Testis (tissue), 3 donors: ENCODE measurements around the gene COMP. TPM values are rescaled to one million over a fixed set of nuclear protein-coding genes. Genes with fewer than 3 reads are reported as not detected.

ENCODE experiments used
- DNase-seq: peaks from one replicate; pipeline ENCODE4 v3.0.0-alpha.2; 2019
- H3K27ac ChIP-seq, 2 donors: fragments of 200-600 bp; sonication (generic); one replicate each; pipeline ENCODE4 v1.5.1; 2019
- H3K27me3 ChIP-seq: fragments of 200-600 bp; sonication (generic); one replicate; pipeline ENCODE4 v1.5.1; 2019
- H3K36me3 ChIP-seq: fragments of 200-600 bp; sonication (generic); one replicate; pipeline ENCODE4 v1.5.1; 2017; ENCODE audit warnings: low read depth; ENCODE audit errors: missing control alignments
- H3K4me1 ChIP-seq: fragments of 200-600 bp; sonication (generic); one replicate; pipeline ENCODE4 v1.5.1; 2019
- H3K4me3 ChIP-seq, 2 donors: fragments of 200-600 bp; sonication (generic); one replicate each; pipeline ENCODE4 v1.5.1; 2017 to 2019
- H3K9me3 ChIP-seq: fragments of 200-600 bp; sonication (generic); one replicate; pipeline ENCODE4 v1.5.1; 2017
- POLR2A ChIP-seq: fragments of 450-650 bp; IDR thresholded peaks from one replicate; pipeline ENCODE4 v1.6.1; 2017; ENCODE audit warnings: antibody characterized with exemption, mild to moderate bottlenecking, moderate library complexity
- WGBS, 2 donors: methylation state at CpG; one replicate each; pipeline ENCODE4 v1.1.5; 2018; 5-methylcytosine and 5-hydroxymethylcytosine counted together
- intact Hi-C: fragments of 100-400 bp; cut with DNase I; formaldehyde crosslinking; loops from one replicate; pipeline ENCODE4 v1.15.1; 2023; ENCODE audit warnings: low total_unique reads
- polyA plus RNA-seq: library from polyadenylated mRNA; stranded (reverse); fragments of 350-450 nt; fragmentation: Illumina TruSeq; extraction: RNeasy Lipid Tissue Mini Kit (QIAGEN cat#74804); gene quantifications from one replicate; pipeline ENCODE4 v1.2.3, GENCODE V29; 2014; ENCODE audit warnings: low read depth, low replicate concordance; ENCODE audit not compliant: insufficient read depth
- total RNA-seq, 2 donors: library from RNA; depleted of rRNA; stranded (reverse); fragments of >200 nt; gene quantifications; one replicate each; pipeline ENCODE4 v1.2.3, GENCODE V29; 2016
- TF ChIP-seq, protein P1 (sequence below), 3 experiments: fragments of 450-650 bp in 2 of 3; fragments of 200-600 bp in 1 of 3; sonication (generic) in 1 of 3; IDR thresholded peaks; one replicate each; pipeline ENCODE4 v1.5.1; 2016 to 2019; ENCODE audit warnings: antibody characterized with exemption in 3 of 3, mild to moderate bottlenecking in 2 of 3, moderate library complexity in 1 of 3

Gene COMP
- total and polyA plus RNA-seq, 3 donors from 2014 or later = 3.8 to 23.4 (median 7.1) TPM

DNA sequence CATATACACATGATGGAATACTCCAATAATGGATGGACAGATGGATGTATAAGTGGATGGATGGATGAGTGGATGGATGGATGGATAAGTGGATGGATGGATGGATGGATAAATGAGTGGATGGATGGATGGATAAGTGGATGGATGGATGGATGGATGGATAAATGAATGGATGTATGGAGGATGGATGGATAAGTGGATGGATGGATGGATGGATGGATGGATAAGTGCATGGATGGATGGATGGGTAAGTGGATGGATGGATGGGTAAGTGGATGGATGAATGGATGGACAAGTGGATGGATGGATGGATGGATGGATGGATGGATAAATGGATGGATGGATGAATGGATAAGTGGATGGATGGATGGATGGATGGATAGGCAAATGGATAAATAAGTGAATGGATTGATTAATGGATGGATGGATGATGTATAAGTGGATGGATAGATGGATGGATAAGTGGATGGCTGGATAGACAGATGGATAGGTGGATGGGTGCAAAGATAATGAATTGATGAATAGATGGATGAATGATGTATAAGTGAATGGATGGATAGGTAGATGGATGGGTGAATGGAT, 8.4 kb upstream of the COMP start:
- no peak for TF ChIP-seq POLR2A
- TF ChIP-seq, protein P1, sequence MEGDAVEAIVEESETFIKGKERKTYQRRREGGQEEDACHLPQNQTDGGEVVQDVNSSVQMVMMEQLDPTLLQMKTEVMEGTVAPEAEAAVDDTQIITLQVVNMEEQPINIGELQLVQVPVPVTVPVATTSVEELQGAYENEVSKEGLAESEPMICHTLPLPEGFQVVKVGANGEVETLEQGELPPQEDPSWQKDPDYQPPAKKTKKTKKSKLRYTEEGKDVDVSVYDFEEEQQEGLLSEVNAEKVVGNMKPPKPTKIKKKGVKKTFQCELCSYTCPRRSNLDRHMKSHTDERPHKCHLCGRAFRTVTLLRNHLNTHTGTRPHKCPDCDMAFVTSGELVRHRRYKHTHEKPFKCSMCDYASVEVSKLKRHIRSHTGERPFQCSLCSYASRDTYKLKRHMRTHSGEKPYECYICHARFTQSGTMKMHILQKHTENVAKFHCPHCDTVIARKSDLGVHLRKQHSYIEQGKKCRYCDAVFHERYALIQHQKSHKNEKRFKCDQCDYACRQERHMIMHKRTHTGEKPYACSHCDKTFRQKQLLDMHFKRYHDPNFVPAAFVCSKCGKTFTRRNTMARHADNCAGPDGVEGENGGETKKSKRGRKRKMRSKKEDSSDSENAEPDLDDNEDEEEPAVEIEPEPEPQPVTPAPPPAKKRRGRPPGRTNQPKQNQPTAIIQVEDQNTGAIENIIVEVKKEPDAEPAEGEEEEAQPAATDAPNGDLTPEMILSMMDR (IDR thresholded peaks at IDR 0.05) = no peak
- H3K27me3 ChIP-seq = no peaks in the 10 kb centered on the region
- no peaks in the 10 kb centered on the region for H3K4me1 ChIP-seq
- DNase-seq = no peak
- H3K36me3 ChIP-seq = no peaks in the 10 kb centered on the region
- no peaks in the 10 kb centered on the region for H3K9me3 ChIP-seq
- no peak overlapping the region for H3K4me3 ChIP-seq
- intact Hi-C loops = no loop called here
- no peak overlapping the region for H3K27ac ChIP-seq

DNA sequence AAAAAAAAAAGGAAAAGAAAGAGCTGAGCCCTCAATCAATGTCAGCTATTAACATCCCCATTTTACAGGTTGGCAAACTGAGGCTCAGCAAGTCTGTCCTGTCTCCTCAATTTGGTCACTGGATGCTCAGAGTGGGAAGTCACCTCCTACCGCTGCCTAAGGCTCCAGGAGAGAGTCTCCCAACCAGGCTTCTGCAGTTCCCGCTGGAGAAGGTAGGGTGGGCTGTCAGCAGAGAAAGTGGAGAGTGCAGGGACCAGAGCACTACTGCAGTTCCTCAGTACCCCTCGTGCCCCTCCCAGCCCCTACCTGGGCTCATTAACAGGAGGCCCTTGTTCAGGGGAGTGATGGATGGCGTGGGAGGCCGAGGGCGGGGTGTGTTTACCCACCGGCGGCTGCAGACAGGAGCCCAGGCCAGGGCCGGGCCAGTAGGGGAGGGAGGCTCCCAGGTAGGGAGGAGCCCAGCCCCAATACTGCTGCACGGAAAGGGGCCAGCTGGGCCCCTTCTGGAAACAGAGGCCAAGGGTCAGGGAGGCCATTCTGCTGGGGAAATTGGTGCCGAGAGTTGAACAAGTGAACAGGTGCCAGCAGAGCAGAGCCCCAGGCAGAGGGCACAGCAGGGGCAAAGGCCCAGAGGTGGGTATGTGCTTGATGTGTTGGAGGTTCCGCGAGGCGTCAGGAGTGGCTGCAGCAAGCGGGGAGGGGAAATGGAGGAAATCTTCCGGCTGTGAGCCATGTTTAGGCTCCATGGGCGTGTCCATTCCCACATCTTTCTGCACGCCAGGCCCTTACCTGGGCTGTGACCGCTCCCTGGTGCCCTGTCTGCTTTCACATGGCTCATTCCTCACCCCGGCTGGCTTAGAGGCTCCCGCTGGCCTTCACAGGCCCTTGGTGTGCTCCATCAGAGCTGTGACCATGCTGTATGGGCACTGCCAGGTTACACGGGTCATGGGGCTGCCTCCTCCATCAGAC, 7.6 kb upstream of the COMP start:
- Histone ChIP-seq H3K4me1 (no peaks in the 10 kb centered on the region), H3K36me3 (no peaks in the 10 kb centered on the region), H3K9me3 (no peaks in the 10 kb centered on the region), H3K27ac (no peak overlapping the region), H3K27me3 (no peaks in the 10 kb centered on the region), H3K4me3 (no peak overlapping the region)
- no peak for DNase-seq
- intact Hi-C loops = no loop called here
- WGBS, 2 donors = 69 to 76% methylated on average over 19 to 22 of the region's 22 CpGs
- TF ChIP-seq, protein P1 (IDR thresholded peaks at IDR 0.05) = no peak
- TF ChIP-seq POLR2A = no peak

GRCh38 chr19:18796239-18796638, 5.1 kb upstream of the COMP start:
- intact Hi-C loops = no loop called here
- 67 to 96% methylated on average over 2 of the region's 2 CpGs for WGBS, 2 donors
- DNase-seq = no peak
- Histone ChIP-seq H3K4me3 (no peak overlapping the region), H3K27ac (no peak overlapping the region), H3K27me3 (no peaks in the 10 kb centered on the region), H3K9me3 (no peaks in the 10 kb centered on the region), H3K36me3 (no peaks in the 10 kb centered on the region), H3K4me1 (peaks cover 1% of the 10 kb centered on the region)
- TF ChIP-seq, protein P1 (IDR thresholded peaks at IDR 0.05) = no peak
- TF ChIP-seq POLR2A = no peak

- Histone ChIP-seq H3K36me3 (no peaks in the 10 kb centered on the region), H3K4me1 (peaks cover 8% of the 10 kb centered on the region), H3K4me3 (no peak overlapping the region), H3K27me3 (no peaks in the 10 kb centered on the region), H3K27ac (no peak overlapping the region), H3K9me3 (no peaks in the 10 kb centered on the region)
- no peak for DNase-seq
- intact Hi-C loops = no loop called here
- 36 to 40% methylated on average over 15 to 21 of the region's 21 CpGs for WGBS, 2 donors
- no peak for TF ChIP-seq POLR2A
- TF ChIP-seq, protein P1 (IDR thresholded peaks at IDR 0.05) = no peak
Measured at GRCh38 chr19:18795540-18795939, 4.4 kb upstream of the COMP start.
